IPS-18c (cell line): ENCODE data around the gene CWC25.
A peak's percentile ranks its signal among the peaks of the same experiment; 100 is the strongest.
"Not testable (repeated sequence)": the region's sequence is repeated elsewhere in the genome, so short reads cannot be mapped to it uniquely, and the experiment has no call there.

Experiments used
- H3K4me3 ChIP-seq: 2 replicates; pipeline ENCODE4 v1.7.0; 2013; ENCODE audit warnings: low read depth, mild to moderate bottlenecking, low read length, moderate library complexity; ENCODE audit not compliant: insufficient read depth
- H3K9me3 ChIP-seq: one replicate; pipeline ENCODE4 v1.6.1; 2013; ENCODE audit warnings: mild to moderate bottlenecking, low read length, moderate library complexity; ENCODE audit not compliant: control insufficient read depth, insufficient read depth

The CWC25 gene

DNA sequence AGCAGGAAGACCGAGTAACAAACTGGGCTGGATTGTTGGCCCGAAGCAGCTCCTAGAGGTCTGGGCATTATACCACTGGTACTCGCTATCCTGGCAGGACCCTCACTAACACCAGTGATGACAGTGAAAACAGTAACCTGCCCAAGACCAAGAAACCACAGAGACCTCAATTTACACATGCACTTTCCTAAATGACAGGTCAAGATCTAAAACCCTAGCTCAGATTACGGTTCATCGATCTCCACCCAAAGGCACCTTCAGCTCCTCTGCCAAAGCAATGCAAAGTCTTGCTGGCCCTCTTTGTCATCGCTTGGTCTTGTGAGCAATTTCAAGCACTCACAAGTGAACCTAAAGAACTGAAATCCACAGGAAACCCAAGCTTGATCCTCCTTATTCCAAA, 27.3 kb downstream of the CWC25 start:
- Histone ChIP-seq H3K4me3 (0 out of 2 replicates have a peak overlapping the region, but pooled peaks have one; percentile 2), H3K9me3 (no peaks in the 10 kb centered on the region)

DNA sequence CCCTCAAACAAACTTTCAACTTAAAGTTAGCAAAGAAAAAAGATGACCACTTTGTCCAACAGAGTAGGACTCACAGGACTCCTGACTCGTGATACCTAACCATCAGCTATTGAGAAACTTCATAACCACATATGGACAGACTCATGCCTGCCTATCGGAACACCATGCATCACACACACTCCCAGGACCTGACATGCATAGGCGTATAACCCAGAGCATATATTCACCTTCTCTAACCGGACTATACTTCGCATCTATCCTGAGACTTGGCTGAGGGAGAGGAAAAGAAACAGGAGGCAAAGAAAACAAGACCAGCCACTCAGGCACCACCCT, 28.0 kb downstream of the CWC25 start:
- H3K4me3 ChIP-seq, result no peak overlapping the region
- no peaks in the 10 kb centered on the region for H3K9me3 ChIP-seq

DNA sequence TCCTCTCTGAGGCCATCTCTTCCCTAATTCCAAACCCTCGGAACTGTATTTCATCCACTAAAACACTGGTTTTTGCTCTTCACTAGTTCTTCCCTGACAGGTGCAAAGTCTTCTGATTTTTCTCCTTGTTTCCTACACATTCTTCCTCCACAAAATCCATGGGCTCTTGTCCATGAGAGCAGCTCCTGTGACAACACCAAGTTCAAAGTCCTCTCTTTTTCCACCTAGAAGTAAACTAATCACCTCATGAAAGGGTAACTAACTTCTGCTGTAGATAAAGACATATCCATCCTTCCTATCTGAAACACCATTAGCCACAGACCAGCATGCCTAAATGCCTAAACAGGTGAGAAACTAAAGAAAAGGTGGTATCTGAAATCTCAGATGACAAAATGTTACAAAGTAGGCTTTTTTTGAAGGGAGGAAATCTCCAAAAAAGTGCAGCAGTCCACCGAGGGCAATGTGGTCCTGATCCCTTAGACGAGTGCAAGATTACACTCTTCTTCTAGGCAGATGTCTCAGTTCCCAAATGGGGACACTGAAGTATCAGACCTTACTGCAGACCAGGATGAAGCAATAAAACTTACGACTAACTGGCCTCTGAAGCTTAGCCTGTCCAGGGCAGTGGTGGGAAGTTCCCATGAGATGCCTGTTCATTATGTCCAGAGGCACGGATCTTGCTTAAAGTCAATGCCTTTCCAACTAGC, 28.5 kb downstream of the CWC25 start:
- no peak overlapping the region for H3K4me3 ChIP-seq
- H3K9me3 ChIP-seq, result no peaks in the 10 kb centered on the region

DNA sequence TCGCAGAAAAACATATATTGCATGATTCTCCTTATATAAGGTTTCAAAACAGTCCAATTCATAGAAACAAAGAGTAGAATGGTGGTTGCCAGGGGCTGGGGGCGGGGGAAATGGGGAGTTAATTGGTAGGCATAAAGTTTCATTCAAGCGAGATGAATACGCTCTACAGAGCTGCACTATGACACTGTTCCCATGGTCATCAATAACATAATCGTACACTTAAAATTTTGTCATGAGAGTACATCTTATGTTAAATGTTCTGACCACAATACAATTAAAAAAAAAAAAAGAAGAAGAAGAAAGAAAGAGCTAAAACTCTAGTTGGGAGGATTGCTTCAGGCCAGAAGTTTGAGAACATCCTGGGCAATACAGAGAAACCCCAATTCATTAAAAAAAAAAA, 30.9 kb downstream of the CWC25 start:
- Histone ChIP-seq H3K9me3 (no peaks in the 10 kb centered on the region), H3K4me3 (no peak overlapping the region)

DNA sequence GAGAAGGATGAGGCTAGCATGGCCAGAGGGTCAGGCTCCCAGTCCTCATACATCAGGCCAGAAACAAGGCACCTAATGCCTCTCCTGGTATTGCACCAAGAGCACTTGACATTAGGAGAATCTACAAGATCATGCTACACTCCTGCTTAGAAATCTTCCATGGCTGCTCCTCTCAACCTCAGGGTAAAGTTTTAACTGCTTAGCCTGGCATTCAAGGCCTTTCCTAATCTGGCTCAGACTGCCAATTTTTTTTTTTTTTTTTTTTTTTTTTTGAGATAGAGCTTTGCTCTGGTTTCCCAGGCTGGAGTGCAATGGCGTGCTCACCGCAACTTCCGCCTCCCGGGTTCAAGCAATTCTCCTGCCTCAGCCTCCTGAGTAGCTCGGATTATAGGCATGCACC, 34.0 kb downstream of the CWC25 start:
- no peak overlapping the region for H3K4me3 ChIP-seq
- H3K9me3 ChIP-seq, result no peaks in the 10 kb centered on the region

DNA sequence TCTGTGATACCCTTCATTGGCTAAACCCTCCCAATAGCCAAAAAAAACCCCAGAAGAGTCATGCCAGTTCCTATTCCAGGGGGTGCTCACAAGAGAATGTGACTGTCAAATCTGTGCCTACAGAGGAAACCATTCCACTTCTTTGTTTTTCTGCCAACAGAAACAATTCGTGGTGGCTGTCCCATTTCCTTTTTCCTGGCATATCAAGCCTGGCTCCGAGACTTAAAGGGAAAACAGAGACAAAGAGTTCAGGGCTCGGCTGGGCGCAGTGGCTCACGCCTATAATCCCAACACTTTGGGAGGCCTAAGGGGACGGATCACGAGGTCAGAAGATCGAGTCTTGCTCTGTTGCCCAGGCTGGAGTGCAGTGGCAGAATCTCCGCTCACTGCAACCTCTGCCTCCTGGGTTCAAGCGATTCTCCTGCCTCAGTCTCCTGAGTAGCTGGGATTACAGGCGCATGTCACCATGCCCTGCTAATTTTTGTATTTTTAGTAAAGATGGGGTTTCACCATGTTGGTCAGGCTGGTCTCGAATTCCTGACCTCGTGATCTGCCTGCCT, 34.9 kb downstream of the CWC25 start:
- H3K4me3 ChIP-seq, H3K9me3 ChIP-seq: not testable (repeated sequence)

DNA sequence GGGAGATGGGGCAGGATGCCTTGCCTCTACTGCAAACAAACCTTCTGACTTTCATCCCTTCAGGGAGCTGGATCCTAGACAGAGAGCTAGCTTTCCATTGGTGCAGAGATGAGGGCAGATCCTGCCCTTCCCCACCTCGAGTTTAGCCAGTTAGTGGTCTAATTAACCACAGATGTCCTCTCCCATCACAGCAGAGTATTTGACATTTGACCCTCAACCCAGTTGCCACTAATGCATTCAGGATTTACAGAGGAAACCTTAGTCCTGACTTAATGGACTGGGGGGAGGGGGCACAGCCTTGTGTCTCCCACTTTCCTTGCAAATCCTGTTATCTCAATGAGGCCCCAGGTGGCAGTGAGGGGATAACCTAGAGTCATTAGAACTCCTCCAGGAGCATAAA, 35.9 kb downstream of the CWC25 start:
- Histone ChIP-seq H3K4me3 (no peak overlapping the region), H3K9me3 (no peaks in the 10 kb centered on the region)

DNA sequence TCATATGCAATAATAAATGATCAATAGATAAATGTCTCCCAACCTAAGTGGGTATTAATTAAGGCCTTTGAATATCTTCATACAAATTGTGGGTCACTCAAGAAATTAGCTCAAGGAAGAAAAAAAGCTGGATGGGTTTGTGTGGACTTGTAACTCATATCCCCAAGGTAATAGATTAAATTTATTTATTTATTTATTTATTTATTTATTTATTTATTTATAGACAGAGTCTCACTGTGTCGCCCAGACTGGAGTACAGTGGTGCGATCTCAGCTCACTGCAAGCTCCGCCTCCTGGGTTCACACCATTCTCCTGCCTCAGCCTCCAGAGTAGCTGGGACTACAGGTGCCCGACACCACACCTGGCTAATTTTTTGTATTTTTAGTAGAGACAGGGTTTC, 37.1 kb downstream of the CWC25 start:
- H3K9me3 ChIP-seq, result not testable (repeated sequence)

DNA sequence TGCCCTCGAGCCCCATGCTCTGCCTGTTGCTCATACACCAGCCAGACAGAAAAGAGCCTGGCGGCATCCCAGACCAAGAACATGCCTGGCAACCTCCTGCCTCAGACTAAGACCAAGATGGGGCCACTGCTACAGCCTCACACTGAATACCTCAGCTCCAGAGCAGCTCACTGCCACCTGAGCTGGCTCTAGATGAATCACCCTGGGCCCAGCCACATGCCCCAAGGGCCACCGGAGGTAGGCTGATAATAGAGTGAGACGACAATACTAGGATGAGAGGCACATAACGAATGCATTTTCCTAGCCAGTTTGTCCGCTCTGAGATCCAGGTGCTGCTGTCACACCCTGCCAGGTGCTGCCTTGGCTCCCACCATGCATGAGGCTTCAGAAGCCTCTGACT, 38.7 kb downstream of the CWC25 start:
- H3K4me3 ChIP-seq, result no peak overlapping the region
- no peaks in the 10 kb centered on the region for H3K9me3 ChIP-seq

More for the DNA sequence above, 37.1 kb downstream of the CWC25 start:
- H3K4me3 ChIP-seq, result not testable (repeated sequence)

DNA sequence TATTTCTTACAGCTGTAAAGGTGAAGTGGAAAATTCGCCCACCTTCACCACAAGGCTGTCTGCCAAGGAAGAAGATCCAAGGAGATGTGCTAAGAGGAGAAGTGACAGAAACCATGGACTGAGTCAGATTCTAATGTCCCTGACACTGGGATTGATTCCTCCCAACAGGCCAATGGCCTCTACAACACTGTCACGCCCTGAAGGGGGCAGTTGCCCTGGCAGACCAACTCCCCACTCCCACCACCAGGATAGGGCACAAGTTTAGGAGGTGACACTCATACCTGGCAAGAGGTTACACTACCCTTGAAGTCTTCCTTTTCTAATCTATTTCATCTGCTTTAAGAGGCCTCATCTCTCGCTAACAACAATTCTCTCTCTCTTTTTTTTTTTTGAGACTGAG, 41.9 kb downstream of the CWC25 start:
- no peak overlapping the region for H3K4me3 ChIP-seq
- no peaks in the 10 kb centered on the region for H3K9me3 ChIP-seq

DNA sequence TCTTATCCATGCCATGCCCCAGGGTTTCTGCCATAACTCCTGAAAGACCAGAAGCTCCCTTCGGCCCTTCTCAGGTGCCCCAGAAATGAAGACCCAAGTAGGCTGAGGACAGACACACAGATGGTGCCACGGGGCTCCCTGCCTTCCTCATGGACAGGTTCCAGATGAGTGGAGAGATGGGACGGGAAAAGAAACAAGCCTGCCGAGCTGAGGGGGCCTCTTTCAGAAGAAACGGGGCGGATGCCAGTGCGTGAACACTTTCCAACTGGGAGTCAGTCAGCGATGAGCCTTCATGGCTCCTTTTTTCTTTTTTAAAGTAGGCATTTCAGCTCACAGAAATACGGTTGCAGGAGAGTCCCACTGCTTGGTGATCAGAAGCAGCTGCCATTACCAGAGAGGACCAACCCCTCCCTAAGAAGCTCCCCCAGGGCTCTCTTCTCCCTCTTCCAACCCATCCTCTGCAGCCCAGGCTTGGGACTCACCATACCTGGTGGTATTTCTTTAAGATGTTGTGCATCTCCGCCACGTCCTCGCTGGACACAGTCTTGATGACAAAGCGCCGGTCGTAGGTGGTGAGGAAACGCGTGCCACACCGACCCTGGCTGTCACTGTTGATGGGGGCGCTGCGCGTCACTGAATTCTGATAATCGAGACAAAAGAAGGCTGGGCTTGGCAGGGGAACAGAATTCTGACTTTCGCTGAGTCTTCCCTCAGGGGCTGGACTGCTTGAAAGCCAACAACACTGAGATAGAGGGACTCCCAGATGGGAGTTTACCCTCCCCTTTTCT, 45.0 kb downstream of the CWC25 start:
- Histone ChIP-seq H3K4me3 (no peak overlapping the region), H3K9me3 (no peaks in the 10 kb centered on the region)

DNA sequence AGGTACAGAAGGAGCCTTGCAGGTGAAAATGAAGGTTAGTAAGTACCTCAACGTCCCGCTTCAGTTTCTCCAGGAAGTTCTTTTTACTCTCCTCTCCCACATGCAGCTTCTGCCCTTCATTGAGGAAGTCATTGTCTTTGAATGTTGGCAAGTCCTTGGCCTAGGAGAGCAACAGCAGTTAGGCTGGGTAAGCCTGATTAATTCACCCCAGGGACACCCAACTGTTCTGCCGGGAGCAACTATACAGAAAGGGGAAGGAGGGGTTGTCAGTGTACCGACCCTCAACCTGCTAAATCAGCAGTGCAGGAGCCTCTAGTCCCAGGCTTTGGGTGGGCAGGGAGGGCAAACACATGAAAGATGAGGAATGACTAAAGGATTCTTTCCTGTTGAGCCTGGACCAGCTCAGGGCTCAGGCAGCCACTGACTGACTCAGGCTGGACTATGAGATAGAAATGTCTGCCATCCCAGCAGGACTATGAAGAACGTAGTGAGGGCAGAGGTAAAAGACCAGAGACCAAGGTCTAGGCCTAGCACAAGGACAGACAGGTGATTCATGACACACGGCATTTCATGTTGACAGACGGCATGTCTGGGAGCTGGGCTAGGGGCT, 47.4 kb downstream of the CWC25 start:
- no peaks in the 10 kb centered on the region for H3K9me3 ChIP-seq
- no peak overlapping the region for H3K4me3 ChIP-seq

DNA sequence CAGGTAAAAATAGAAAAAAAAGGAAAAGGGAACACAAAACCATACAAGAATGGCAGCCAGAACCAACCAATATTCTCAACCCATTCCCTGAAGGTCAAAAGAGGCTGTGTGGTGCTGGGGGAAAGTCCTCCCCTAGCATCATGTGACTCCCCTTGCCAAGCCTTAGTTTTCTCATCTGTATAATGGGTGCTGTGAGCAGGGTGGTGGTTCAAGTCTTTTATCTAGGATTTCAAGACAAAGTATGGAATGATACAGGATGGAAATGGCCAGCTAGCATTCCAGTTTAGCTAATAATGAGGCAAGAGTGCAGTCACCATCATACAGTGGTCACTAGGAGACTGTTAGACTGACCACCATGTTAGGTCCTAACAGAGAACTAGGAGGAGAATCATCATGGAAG, 51.9 kb downstream of the CWC25 start:
- Histone ChIP-seq H3K9me3 (no peaks in the 10 kb centered on the region), H3K4me3 (no peak overlapping the region)

DNA sequence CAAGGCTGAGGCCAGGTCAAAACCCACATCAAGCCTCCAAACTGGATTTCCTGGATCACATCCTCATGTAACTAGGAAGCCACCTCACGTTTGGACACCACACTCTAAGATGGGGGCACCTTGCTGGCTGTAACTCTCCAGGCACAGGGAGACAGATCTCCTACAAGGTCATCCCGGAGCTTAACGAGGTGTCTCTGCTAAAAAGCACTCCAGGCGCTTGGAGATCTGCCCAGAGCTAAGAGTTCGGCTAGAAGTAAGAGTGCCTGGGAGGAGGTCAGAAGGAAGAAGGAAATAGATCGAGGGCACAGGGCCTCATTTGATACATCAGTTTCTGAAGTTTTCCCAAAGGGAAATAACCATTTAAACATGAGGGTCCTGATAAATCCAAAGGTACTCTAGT, 56.7 kb downstream of the CWC25 start:
- no peaks in the 10 kb centered on the region for H3K9me3 ChIP-seq
- no peak overlapping the region for H3K4me3 ChIP-seq

DNA sequence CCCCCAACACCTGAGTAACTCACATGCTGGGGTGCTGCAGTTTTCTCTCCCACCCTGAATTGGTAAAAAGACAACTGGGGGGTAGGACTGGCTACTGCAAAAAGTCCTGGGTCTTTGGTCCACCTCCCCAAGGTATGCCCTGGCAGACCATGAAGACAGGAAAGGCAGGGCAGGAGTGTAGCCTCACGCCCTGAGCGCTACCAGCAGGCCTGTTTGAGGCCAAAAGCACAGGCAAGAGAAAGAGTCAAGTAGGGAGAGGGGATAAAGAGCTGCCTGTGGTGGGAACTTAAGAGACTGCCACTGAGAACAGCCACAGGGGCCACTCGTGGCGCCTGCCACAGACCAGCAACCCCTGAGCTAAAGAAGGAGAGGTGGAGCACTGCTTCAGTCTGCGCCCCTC, 58.8 kb downstream of the CWC25 start:
- H3K4me3 ChIP-seq, result no peak overlapping the region
- H3K9me3 ChIP-seq, result no peaks in the 10 kb centered on the region

DNA sequence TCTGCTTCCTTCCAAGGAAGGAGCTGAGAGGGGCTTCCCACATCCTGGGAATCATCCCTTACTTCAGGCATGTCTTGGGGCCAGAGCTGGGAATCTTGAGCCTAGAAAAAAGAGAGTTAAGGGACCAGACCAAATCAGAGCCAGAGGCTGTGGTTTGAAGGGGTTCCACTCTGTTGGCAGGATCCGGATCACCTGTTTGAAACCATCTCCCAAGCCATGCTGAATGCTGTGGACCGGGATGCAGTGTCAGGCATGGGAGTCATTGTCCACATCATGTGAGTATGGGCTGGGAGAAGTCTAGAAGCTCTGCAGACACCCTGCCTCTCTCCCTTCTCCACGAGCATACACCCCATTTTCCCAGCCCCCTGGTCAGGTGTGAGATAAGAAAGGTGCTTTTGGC, 62.9 kb downstream of the CWC25 start:
- Histone ChIP-seq H3K9me3 (no peaks in the 10 kb centered on the region), H3K4me3 (no peak overlapping the region)

DNA sequence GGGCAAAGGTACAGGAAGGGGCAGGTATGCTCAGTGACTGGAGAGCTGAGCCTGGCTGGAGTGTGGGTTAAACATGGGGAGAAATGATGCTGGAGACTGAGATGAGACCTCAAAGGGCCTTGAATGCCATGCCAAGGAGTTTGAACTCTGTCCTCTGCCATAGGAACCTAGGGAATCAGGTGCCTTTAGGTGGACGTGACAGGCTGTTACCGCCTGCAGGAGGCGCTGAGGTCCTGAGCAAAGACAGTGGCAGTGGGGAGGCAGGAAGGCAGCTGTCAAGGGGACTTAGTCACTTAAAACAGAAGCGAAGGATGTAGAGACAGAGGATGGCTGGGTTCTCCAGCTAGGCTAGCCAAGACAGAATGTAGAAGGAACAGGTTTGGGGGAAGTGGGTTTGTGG, 63.5 kb downstream of the CWC25 start:
- Histone ChIP-seq H3K4me3 (no peak overlapping the region), H3K9me3 (no peaks in the 10 kb centered on the region)

DNA sequence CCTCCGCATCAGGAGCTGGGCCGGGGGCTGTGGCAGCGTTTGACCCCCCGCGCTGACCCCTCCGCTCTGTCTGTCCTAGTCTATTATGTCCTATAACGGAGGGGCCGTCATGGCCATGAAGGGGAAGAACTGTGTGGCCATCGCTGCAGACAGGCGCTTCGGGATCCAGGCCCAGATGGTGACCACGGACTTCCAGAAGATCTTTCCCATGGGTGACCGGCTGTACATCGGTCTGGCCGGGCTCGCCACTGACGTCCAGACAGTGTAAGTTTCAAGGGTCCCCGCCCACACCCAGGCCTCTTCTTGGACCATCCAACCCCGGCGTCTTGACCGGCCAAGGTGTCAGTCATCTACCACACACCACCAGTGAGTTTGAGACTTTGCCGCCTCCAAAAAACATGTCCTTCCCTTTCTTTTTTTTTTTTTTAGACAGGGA, 72.0 kb downstream of the CWC25 start:
- Histone ChIP-seq H3K9me3 (peaks cover 2% of the 10 kb centered on the region), H3K4me3 (peak overlapping the region; percentile 99)
